GOT3 (cell line): ENCODE data around the gene FES.
"Not testable (repeated sequence)": the region's sequence is repeated elsewhere in the genome, so short reads cannot be mapped to it uniquely, and the experiment has no call there.

ENCODE experiments used
- DNase-seq: peaks from one replicate; lab custom pipeline; 2025; ENCODE audit warnings: mixed read lengths; lab: John Stamatoyannopoulos, UW

The FES gene

DNA sequence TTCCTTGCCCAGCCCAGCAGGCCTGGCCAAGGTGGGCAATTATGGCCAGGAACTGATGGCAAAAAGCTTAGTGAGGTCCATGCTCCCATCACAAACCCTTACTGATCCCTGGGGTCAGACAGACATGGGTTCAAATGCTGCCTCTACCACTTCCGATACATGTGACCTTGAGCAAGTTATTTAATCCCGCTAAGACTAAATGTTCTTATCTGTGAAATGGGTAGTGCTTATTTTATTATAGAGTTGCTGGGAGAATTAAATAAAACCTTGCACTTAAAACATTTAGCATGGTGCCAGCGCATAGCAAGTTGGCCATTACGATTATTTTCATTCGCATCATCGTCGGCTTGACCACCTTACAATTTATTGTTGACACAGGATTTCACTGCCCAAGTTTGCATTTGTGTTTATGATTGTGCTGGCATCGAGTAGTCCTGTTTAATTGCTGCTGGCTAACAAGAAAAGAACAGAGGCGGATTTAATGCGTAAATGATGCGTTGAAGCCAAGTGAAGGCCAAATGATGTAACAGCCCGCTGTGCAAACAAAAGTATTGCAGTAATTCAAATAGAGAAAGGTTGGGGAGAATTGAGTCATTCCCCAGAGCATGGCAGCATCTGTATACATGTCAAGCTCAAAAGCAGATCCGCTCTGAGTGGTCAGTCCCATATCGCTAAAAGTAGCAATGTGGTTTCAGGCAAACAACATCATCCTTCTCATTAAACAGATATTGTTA is 23.2 kb upstream of the FES start:
- DNase-seq, result no peak

DNA sequence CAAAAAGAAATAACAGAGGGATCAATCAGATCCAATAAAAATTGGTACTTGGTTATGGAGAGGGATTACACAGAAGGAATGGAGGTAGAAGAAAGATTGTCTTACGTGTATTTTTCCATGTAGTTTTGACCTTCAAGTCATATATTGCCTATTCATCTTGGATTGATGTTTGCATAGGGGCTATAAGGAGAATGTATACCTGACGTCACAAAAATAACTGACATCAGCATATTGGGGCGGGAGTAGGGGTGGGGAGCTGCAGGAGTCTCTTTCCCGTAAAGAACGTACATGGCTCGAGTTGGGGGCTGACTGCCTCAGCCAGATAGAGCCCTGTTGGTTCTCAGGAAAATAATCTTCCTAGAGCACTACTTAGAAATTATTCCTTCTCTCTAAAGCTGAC is 21.8 kb upstream of the FES start:
- DNase-seq, result no peak

GRCh38 chr15:90862964-90863778 is 21.1 kb upstream of the FES start:
- DNase-seq, result no peak

GRCh38 chr15:90863987-90864386 is 20.3 kb upstream of the FES start:
- no peak for DNase-seq

DNA sequence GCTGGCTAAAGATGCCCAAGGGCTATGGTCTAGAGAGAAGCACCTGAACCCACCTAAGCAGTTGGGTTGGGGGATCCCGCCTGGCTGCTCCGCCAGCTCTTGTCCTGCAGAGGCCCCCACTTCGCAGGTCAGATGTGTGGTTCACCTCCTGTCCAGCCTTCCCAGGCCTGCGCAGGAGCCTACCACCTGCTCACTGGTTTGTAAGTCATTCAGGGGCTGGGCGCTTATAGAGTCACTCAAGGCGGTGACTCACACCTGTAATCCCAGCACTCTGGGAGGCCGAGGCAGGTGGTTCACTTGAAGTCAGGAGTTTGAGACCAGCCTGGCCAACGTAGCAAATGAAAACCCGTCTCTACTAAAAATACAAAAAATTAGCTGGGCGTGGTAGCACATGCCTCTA is 19.8 kb upstream of the FES start:
- DNase-seq, result no peak

DNA sequence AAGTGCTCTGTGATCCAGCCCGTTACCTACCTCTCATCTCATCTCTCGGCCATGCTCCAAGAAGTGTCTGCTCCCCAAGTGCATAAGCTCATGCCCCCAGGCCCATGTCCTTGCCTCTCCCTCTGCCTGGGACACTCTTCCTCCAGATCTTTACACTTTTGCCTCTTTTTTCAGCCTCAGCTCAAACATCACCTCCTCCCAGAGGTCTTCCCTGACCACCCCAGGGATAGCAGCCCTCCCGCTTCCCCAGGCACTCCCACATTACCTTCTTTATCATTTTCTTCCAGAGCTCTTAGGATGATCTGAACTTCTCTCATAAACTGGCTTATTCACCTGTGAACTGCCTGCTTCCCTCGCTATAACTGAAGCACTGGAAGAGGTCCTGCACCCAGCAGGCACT is 18.6 kb upstream of the FES start:
- DNase-seq, result no peak

DNA sequence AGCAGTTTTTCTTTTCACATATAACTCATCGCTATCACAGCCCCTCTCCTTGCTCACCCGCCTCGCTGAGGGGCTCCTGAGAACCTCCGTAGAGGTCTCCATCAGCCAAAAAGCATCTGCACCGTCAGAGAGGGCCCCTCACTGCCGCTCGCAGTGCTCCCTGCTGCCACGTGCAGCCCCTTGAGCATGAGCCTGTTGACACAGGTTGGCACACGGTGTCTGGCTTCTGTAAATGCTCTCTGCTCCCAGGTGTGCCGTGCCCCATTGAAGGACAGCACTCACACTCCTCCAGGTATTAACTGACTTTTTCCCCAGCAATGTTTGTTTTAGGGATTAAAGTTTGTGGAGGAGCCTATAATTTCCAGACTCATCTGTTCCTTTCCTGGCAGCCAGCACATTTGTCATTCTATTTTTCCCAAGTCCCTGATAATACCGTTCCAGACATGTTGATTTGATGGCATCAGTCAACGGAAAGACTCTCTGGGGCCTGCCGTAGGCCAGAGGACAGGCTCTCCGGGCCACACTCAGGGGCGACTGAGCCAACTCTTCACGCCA is 18.1 kb upstream of the FES start:
- DNase-seq, result no peak

- no peak for DNase-seq
Measured at GRCh38 chr15:90866800-90867199, 17.5 kb upstream of the FES start.

GRCh38 chr15:90868261-90868689 is 16.0 kb upstream of the FES start, which contains the start of gene FURIN:
Gene FURIN, plus strand, starts transcription at chr15:90868588. Its CDS starts 7,153 bp downstream, at chr15:90875741.
- DNase-seq, result no peak

- DNase-seq, result no peak
Measured at GRCh38 chr15:90869140-90869541, 15.2 kb upstream of the FES start.

- DNase-seq, result no peak
Measured at GRCh38 chr15:90869601-90870353, 14.5 kb upstream of the FES start.

- no peak for DNase-seq
Measured at GRCh38 chr15:90870354-90871138, 13.8 kb upstream of the FES start.

- no peak for DNase-seq
Measured at GRCh38 chr15:90871139-90871715, 13.1 kb upstream of the FES start.

DNA sequence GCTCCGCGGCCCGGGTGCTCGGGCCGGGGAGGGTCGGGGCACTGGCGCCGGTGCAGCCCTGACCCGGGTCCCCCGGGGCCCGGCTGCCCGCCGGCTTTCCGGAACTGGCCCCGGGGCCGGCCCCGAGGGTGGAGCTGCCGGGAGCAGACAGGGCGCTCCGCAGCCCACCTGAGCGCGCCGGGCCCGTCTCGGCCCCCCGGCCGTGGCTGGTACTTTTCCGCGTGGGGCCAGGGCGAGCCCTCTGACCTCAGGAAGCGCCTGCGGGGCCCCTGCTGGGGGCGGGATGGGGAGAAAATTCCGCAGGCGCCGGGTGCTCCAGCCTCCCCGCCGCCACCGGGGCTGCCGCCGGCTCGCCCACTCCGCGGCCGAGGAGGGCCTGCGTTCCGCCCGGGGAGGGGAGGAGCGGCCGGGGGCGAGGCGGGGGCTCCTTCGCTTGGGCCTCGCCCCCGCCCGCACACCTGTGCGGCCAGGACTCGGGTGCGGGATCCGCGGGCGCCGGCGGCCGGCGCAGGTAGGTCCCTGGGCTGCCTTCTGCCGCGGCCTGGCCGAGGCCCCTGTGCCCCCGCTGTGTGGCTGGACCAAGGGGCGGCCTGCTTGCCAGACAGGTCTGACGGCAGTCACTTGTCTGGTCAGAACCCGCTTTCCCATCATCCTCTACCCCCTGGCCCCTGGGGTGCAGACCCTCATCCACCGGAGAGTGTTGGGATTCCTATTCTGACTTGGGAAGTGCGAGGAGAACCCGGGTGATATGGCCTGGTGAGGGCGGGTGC is 12.4 kb upstream of the FES start:
- no peak for DNase-seq

GRCh38 chr15:90872486-90873184 is 11.7 kb upstream of the FES start:
- no peak for DNase-seq

DNA sequence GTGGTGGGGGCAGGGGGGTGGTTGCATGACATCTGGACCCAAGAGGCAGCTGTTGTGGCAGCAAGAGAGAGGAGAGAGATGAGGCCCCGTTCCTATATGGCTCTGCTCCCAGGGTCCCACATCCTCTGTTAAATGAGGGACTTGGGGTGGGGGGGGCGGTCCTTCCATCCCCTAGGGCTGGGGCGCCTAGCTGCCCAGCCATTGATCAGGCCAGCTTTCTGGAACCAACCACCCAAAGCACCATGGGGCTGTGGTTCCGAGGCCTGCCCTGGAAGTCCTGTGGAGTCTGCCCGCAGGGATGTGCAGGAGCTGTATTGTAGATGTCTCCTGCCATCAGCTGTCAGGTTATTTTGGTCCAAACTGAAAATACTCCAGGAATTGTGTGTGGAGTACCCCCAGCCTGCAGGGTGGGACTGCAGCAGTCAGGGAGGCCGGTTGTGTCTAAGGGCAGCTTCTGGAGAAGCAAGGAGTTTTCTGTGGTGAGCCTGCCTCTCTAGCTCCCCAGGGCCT is 10.8 kb upstream of the FES start:
- DNase-seq, result no peak

GRCh38 chr15:90873998-90874605 is 10.2 kb upstream of the FES start:
- no peak for DNase-seq

GRCh38 chr15:90874986-90875385 is 9.3 kb upstream of the FES start:
- DNase-seq, result not testable (repeated sequence)

- DNase-seq, result no peak
Measured at GRCh38 chr15:90875549-90875981, 8.7 kb upstream of the FES start.
